MCF 10A (cell line): ENCODE data around the gene WASHC2A. TPM values are rescaled to one million over a fixed set of nuclear protein-coding genes. Genes with fewer than 3 reads are reported as not detected.
"Not testable (repeated sequence)": the region's sequence is repeated elsewhere in the genome, so short reads cannot be mapped to it uniquely, and the experiment has no call there.

Experiments used
- BruUV-seq: library from RNA; stranded (reverse); fragments of 400-500 nt; replicated peaks from 2 replicates; lab custom pipeline; 2021; lab: Mats Ljungman, UMichigan
- CTCF ChIA-PET: fragments of 300-600 bp; sonication (Branson Sonifier 250); formaldehyde crosslinking; extraction: SDS; loops from one replicate; lab custom pipeline; 2021; ENCODE audit warnings: antibody characterized with exemption, inconsistent platforms; lab: Yijun Ruan, JAX
- POLR2A ChIA-PET: fragments of 300-600, 350-650 bp; sonication (Branson Sonifier 250); formaldehyde crosslinking; extraction: SDS; loops from one replicate; lab custom pipeline; 2020; ENCODE audit warnings: antibody characterized with exemption, inconsistent platforms; lab: Yijun Ruan, JAX
- DNase-seq: peaks from one replicate; pipeline ENCODE4 v3.0.0-alpha.2; 2018; ENCODE audit not compliant: unreplicated experiment
- H3K27ac Mint-ChIP-seq: one replicate; pipeline ENCODE4 v1.8.0; 2022; ENCODE audit warnings: mild to moderate bottlenecking, low read depth, mixed read lengths; ENCODE audit not compliant: unreplicated experiment
- H3K27me3 Mint-ChIP-seq: one replicate; pipeline ENCODE4 v1.8.0; 2022; ENCODE audit warnings: mixed read lengths; ENCODE audit not compliant: insufficient read depth, unreplicated experiment
- H3K36me3 Mint-ChIP-seq: one replicate; pipeline ENCODE4 v1.8.0; 2022; ENCODE audit warnings: mild to moderate bottlenecking, moderate library complexity, mixed read lengths; ENCODE audit not compliant: insufficient read depth, unreplicated experiment
- H3K4me1 Mint-ChIP-seq: one replicate; pipeline ENCODE4 v1.8.0; 2022; ENCODE audit warnings: mixed read lengths; ENCODE audit not compliant: insufficient read depth, unreplicated experiment
- H3K4me3 Mint-ChIP-seq: one replicate; pipeline ENCODE4 v1.8.0; 2022; ENCODE audit warnings: mild to moderate bottlenecking, moderate library complexity, mixed read lengths; ENCODE audit not compliant: unreplicated experiment
- H3K9me3 Mint-ChIP-seq: one replicate; pipeline ENCODE4 v1.8.0; 2022; ENCODE audit warnings: mixed read lengths; ENCODE audit not compliant: unreplicated experiment
- intact Hi-C: fragments of 100-400 bp; cut with micrococcal nuclease; formaldehyde crosslinking; loops from 2 replicates; pipeline ENCODE4 v1.14.1; 2022
- total RNA-seq: library from RNA; stranded (reverse); gene quantifications from 2 replicates; pipeline ENCODE4 v1.2.3, GENCODE V29; 2022
- TF ChIP-seq, protein P1 (sequence below): fragments of 200-600 bp; IDR thresholded peaks from one replicate; pipeline ENCODE4 v1.8.0; 2022; ENCODE audit warnings: antibody characterized with exemption, mild to moderate bottlenecking; ENCODE audit not compliant: unreplicated experiment

The WASHC2A gene
- total RNA-seq, 1 experiment from 2014 or later, result 19.3 TPM

DNA sequence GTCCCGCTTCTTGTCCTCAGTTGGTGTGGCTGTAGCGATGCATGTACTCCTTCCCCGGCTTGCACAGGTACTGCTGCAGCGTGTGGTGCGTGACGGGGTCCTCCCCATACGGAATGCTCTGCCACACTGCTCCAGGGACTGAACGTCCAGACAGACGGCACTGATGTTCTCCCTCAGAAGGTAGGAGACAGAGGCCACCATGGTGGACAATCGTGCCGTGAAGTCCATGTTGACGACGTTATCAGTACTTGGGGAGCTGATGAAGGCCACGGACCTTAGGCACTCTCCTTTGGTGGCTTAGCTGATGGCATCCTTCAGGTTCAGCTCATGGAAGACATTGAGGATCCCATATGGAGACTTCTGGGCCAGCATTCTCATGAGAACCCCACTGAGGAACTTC is 42.1 kb upstream of the WASHC2A start:
- Mint-ChIP-seq H3K36me3 (peaks cover 6% of the 10 kb centered on the region), H3K4me3 (no peak overlapping the region), H3K4me1 (no peaks in the 10 kb centered on the region), H3K27ac (no peak overlapping the region), H3K27me3 (peaks cover 17% of the 10 kb centered on the region), H3K9me3 (no peaks in the 10 kb centered on the region)
- TF ChIP-seq, protein P1, sequence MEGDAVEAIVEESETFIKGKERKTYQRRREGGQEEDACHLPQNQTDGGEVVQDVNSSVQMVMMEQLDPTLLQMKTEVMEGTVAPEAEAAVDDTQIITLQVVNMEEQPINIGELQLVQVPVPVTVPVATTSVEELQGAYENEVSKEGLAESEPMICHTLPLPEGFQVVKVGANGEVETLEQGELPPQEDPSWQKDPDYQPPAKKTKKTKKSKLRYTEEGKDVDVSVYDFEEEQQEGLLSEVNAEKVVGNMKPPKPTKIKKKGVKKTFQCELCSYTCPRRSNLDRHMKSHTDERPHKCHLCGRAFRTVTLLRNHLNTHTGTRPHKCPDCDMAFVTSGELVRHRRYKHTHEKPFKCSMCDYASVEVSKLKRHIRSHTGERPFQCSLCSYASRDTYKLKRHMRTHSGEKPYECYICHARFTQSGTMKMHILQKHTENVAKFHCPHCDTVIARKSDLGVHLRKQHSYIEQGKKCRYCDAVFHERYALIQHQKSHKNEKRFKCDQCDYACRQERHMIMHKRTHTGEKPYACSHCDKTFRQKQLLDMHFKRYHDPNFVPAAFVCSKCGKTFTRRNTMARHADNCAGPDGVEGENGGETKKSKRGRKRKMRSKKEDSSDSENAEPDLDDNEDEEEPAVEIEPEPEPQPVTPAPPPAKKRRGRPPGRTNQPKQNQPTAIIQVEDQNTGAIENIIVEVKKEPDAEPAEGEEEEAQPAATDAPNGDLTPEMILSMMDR, result no peak
- DNase-seq, result no peak
- ChIA-PET POLR2A (no interaction called here), CTCF (interaction anchor here (0.6 kb wide), 1 partner anchor 373 kb away, joined by 4 read pairs; no protein-coding TSS in a partner anchor)
- intact Hi-C loops, result no loop called here
- BruUV-seq, result no TSS peak

DNA sequence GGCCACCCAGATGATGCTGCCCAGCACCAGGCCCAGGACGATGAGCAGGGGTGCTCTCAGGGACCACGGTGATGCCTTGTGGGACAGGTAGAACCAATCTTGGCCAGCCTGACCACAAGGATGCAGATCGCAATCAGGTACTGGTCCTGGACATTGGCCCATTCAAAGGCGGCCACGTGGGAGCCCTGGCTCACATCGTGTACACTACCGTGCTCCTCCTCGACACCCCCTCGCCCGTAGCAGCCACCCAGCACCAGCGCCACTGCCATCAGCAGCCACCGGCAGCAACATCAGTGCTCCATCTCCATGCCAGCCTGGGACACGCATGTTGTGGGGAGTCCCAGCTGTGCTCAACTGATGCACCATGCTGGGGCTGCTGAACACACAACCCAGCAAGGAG is 40.6 kb upstream of the WASHC2A start:
- peak overlapping the region; percentile 61 for H3K27ac Mint-ChIP-seq
- H3K4me1 Mint-ChIP-seq, result no peaks in the 10 kb centered on the region
- H3K27me3 Mint-ChIP-seq, result peaks cover 17% of the 10 kb centered on the region
- no peak for DNase-seq
- BruUV-seq, result no TSS peak
- H3K36me3 Mint-ChIP-seq, result no peaks in the 10 kb centered on the region
- ChIA-PET POLR2A (no interaction called here), CTCF (no interaction called here)
- no peaks in the 10 kb centered on the region for H3K9me3 Mint-ChIP-seq
- H3K4me3 Mint-ChIP-seq, result no peak overlapping the region
- intact Hi-C loops, result no loop called here
- TF ChIP-seq, protein P1, result no peak

DNA sequence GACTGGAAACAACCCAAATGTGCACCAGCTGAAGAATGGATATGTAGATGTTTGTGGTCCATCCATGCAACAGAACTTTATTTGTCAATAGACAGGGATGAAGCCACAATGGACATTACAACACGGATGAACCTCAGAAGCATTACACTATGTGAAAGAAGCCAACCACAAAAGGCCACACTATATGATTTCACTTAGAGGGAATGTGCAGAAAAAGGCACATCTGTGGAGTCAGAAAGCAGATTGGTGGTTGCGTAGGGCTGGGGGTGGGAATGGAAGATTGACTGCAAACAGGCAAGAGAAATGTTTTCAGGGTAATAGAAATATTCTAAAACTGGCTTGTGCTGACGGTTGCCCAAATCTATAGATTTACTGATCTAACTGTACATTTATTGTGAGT is 34.3 kb upstream of the WASHC2A start:
- H3K4me1 Mint-ChIP-seq, result no peaks in the 10 kb centered on the region
- no peak for DNase-seq
- H3K9me3 Mint-ChIP-seq, result no peaks in the 10 kb centered on the region
- CTCF ChIA-PET, result no interaction called here
- no peaks in the 10 kb centered on the region for H3K27me3 Mint-ChIP-seq
- intact Hi-C loops, result no loop called here
- POLR2A ChIA-PET, result no interaction called here
- peaks cover 5% of the 10 kb centered on the region for H3K36me3 Mint-ChIP-seq
- TF ChIP-seq, protein P1, result no peak
- H3K27ac Mint-ChIP-seq, result no peak overlapping the region
- no TSS peak for BruUV-seq
- no peak overlapping the region for H3K4me3 Mint-ChIP-seq

DNA sequence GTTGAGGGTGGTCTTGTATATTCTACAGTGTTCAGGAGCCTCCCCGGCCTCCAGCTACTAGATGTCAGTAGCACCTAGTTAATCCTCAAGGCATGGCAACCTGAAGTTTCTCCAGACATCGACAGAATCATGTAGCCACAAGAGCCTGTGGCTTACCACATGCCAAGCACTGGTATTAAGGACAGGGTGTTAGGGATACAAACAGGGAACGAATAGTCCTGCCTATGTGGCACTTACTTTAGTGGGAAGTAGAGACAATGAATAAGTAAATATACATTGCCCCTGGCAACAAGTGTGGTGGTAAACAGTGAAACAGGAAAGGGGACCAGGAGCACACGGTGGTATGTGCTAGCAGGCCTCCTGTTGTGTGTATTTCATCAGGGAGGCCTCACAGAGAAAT is 32.4 kb upstream of the WASHC2A start:
- H3K4me3 Mint-ChIP-seq, DNase-seq, H3K27me3 Mint-ChIP-seq, BruUV-seq, H3K4me1 Mint-ChIP-seq, H3K27ac Mint-ChIP-seq, POLR2A ChIA-PET, H3K9me3 Mint-ChIP-seq, CTCF ChIA-PET, H3K36me3 Mint-ChIP-seq, intact Hi-C loops: not testable (repeated sequence)
